ENCODE data around the gene GCM1.

GCM1 gene

DNA sequence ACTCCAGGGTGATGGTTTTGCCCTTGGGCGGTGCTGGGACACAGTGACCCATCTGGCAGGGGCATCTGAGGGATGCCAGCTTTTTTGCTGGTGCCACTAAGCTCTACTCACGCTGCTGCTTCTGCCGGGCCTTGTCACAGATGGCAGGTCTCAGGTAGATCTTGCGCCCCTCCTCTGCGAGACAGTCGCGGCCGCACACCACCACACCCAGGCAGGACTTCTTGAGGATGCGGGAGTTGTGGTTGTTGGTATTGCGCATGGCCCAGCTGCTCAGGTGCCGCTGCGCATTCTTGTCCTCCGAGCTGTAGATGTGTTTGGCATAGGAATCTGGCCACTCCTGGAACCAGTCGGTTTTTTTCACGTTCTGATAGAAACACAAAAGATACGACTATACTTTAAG, 14.7 kb downstream of the GCM1 start:
- no peaks in the 10 kb centered on the region for H3K9me3 ChIP-seq (ENCODE audit: control insufficient read depth, insufficient read depth, low read length)
- H3K9ac ChIP-seq (ENCODE audit: low read depth, low read length), result no peak overlapping the region
- H3K4me1 ChIP-seq (ENCODE audit: insufficient read depth, low read length), result no peaks in the 10 kb centered on the region
- no peaks in the 10 kb centered on the region for H3K36me3 ChIP-seq (ENCODE audit: insufficient read depth, low read length)

- Histone ChIP-seq H3K36me3 (ENCODE audit: insufficient read depth, low read length) (no peaks in the 10 kb centered on the region), H3K4me1 (ENCODE audit: insufficient read depth, low read length) (no peaks in the 10 kb centered on the region), H3K9ac (ENCODE audit: low read depth, low read length) (no peak overlapping the region), H3K9me3 (ENCODE audit: control insufficient read depth, insufficient read depth, low read length) (no peaks in the 10 kb centered on the region)
Measured at GRCh38 chr6:53130569-53131290, 17.9 kb downstream of the GCM1 start.

DNA sequence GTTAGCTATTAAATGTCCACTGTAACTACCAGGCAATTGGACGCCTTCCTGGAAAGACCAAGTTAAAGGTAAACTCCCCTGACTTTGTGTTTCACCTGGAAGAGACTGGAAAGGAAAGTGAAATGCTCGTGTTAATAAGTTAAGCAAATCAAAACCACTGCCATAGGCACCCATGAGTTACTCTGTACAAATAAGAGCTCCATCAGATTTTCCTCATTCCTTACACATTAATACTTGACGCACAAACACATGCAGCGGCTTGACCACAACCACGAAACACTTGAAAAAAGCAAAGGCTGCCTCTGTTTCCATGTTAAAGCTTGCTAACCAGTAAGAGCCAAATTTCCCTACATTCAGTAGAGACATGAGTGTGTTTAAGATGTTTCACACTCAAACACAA, 19.8 kb downstream of the GCM1 start:
- Histone ChIP-seq H3K9me3 (ENCODE audit: control insufficient read depth, insufficient read depth, low read length) (no peaks in the 10 kb centered on the region), H3K9ac (ENCODE audit: low read depth, low read length) (no peak overlapping the region), H3K36me3 (ENCODE audit: insufficient read depth, low read length) (no peaks in the 10 kb centered on the region), H3K4me1 (ENCODE audit: insufficient read depth, low read length) (no peaks in the 10 kb centered on the region)

DNA sequence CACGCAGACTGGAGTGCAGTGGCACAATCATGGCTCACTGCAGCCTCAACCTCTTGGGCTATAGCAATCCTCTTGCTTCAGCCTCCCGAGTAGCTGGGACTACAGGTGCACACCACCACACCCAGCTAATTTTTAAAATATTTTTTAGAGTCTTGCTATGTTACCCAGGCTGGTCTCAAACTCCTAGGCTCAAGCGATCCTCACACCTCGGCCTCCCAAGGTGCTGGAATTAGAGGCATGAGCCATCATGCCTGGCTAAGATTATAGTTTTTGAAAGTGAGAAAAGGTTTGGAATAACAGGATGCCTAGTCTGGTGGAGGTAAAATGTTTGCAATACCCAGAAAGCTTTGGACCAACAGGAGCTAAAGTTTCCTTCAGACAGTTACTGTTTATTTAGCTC, 23.4 kb downstream of the GCM1 start:
- Histone ChIP-seq H3K9ac (ENCODE audit: low read depth, low read length) (no peak overlapping the region), H3K4me1 (ENCODE audit: insufficient read depth, low read length) (peaks cover 4% of the 10 kb centered on the region; the same call in 1 of the 2 replicates), H3K9me3 (ENCODE audit: control insufficient read depth, insufficient read depth, low read length) (no peaks in the 10 kb centered on the region), H3K36me3 (ENCODE audit: insufficient read depth, low read length) (no peaks in the 10 kb centered on the region)

DNA sequence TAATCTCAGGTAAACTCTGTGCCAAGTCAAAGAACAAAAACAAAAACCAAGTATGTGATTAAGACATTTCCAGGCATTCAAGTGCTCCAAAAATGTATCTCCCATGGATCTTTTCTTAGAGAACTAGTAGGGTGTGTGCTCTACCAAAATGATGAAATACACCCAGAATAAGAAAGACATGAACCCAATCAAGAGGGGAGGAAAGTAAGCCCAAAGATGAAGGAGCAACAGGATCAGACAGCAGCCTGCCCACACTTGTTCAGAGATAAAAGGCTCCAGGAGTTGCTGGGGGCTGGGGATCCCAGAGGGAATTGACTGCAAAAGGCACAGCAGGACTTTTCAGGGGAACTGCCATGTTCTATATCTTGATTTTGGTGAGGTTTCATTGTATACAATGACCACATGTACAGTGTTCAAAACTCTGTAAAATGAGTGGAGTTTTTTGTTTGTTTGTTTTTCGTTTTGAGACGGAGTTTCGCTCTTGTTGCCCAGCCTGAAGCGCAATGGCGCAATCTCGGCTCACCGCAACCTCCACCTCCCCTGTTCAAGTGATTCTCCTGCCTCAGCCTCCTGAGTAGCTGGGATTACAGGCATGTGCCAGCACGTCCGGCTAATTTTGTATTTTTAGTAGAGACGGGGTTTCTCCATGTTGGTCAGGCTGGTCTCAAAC, 24.4 kb downstream of the GCM1 start:
- Histone ChIP-seq H3K9ac (ENCODE audit: low read depth, low read length) (no peak overlapping the region), H3K9me3 (ENCODE audit: control insufficient read depth, insufficient read depth, low read length) (no peaks in the 10 kb centered on the region), H3K4me1 (ENCODE audit: insufficient read depth, low read length) (peaks cover 11% of the 10 kb centered on the region), H3K36me3 (ENCODE audit: insufficient read depth, low read length) (no peaks in the 10 kb centered on the region)

- Histone ChIP-seq H3K4me1 (ENCODE audit: insufficient read depth, low read length) (peaks cover 22% of the 10 kb centered on the region), H3K9ac (ENCODE audit: low read depth, low read length) (no peak overlapping the region)
Measured at GRCh38 chr6:53119772-53120409, 28.8 kb downstream of the GCM1 start.

GRCh38 chr6:53119349-53119748, 29.3 kb downstream of the GCM1 start:
- Histone ChIP-seq H3K4me1 (ENCODE audit: insufficient read depth, low read length) (peaks cover 22% of the 10 kb centered on the region), H3K9me3 (ENCODE audit: control insufficient read depth, insufficient read depth, low read length) (peaks cover 5% of the 10 kb centered on the region; the same call in 1 of the 2 replicates), H3K36me3 (ENCODE audit: insufficient read depth, low read length) (no peaks in the 10 kb centered on the region), H3K9ac (ENCODE audit: low read depth, low read length) (no peak overlapping the region)

More at GRCh38 chr6:53119772-53120409, 28.8 kb downstream of the GCM1 start:
- no peaks in the 10 kb centered on the region for H3K36me3 ChIP-seq (ENCODE audit: insufficient read depth, low read length)
- H3K9me3 ChIP-seq (ENCODE audit: control insufficient read depth, insufficient read depth, low read length), result peaks cover 2% of the 10 kb centered on the region; the same call in 1 of the 2 replicates

DNA sequence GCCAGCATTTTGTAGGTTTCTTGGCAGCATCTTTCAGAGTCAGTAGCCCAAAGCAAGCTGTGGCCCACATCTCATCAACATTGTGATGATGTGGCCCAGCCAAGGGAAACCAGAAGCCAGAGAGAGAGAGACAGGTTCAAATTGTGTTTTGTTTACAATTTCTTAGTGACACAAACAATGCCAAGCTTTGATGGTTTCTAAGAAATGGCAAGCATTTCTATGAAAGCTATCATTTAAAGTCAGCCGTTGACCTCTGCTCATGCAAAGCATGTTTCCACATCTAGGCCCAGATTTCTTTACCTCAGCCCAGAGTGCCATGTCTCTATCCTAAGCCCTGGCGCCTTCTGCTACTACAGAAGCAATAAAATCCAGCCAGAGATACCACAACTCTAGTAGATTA, 32.9 kb downstream of the GCM1 start:
- H3K9me3 ChIP-seq (ENCODE audit: control insufficient read depth, insufficient read depth, low read length), result peaks cover 5% of the 10 kb centered on the region; the same call in 1 of the 2 replicates
- H3K9ac ChIP-seq (ENCODE audit: low read depth, low read length), result no peak overlapping the region
- no peaks in the 10 kb centered on the region for H3K36me3 ChIP-seq (ENCODE audit: insufficient read depth, low read length)
- H3K4me1 ChIP-seq (ENCODE audit: insufficient read depth, low read length), result peaks cover 22% of the 10 kb centered on the region

DNA sequence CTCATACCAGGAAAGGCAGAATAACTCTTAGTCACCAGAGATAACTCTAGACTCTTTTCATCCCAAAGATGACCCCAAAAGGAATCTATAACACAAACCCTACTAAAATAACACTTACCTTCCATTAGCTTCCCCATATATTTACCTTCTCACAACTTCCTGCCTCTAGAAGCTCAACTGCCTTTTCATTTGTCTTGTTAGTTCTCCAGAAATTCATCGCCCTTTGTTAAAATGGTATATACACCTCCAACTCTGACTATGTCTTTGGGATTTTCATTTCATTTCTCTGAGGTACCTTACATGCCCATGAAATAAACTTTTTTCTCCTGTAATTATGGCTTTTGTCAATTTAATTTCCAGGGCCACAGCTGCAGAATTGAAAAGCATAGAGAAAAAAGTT, 33.5 kb downstream of the GCM1 start:
- Histone ChIP-seq H3K9me3 (ENCODE audit: control insufficient read depth, insufficient read depth, low read length) (peaks cover 5% of the 10 kb centered on the region; the same call in 1 of the 2 replicates), H3K36me3 (ENCODE audit: insufficient read depth, low read length) (no peaks in the 10 kb centered on the region), H3K4me1 (ENCODE audit: insufficient read depth, low read length) (peaks cover 18% of the 10 kb centered on the region), H3K9ac (ENCODE audit: low read depth, low read length) (no peak overlapping the region)

- Histone ChIP-seq H3K9me3 (ENCODE audit: control insufficient read depth, insufficient read depth, low read length) (peaks cover 5% of the 10 kb centered on the region; the same call in 1 of the 2 replicates), H3K4me1 (ENCODE audit: insufficient read depth, low read length) (peaks cover 6% of the 10 kb centered on the region), H3K36me3 (ENCODE audit: insufficient read depth, low read length) (no peaks in the 10 kb centered on the region; the same call in 1 of the 2 replicates), H3K9ac (ENCODE audit: low read depth, low read length) (no peak overlapping the region)
Measured at GRCh38 chr6:53113742-53114141, 34.9 kb downstream of the GCM1 start.

GRCh38 chr6:53112871-53113270, 35.8 kb downstream of the GCM1 start:
- H3K9ac ChIP-seq (ENCODE audit: low read depth, low read length), result no peak overlapping the region
- H3K9me3 ChIP-seq (ENCODE audit: control insufficient read depth, insufficient read depth, low read length), result peaks cover 5% of the 10 kb centered on the region; the same call in 1 of the 2 replicates
- no peaks in the 10 kb centered on the region for H3K4me1 ChIP-seq (ENCODE audit: insufficient read depth, low read length)
- H3K36me3 ChIP-seq (ENCODE audit: insufficient read depth, low read length), result no peaks in the 10 kb centered on the region; the same call in 1 of the 2 replicates

GRCh38 chr6:53112404-53112803, 36.2 kb downstream of the GCM1 start:
- Histone ChIP-seq H3K9ac (ENCODE audit: low read depth, low read length) (no peak overlapping the region), H3K4me1 (ENCODE audit: insufficient read depth, low read length) (no peaks in the 10 kb centered on the region)

DNA sequence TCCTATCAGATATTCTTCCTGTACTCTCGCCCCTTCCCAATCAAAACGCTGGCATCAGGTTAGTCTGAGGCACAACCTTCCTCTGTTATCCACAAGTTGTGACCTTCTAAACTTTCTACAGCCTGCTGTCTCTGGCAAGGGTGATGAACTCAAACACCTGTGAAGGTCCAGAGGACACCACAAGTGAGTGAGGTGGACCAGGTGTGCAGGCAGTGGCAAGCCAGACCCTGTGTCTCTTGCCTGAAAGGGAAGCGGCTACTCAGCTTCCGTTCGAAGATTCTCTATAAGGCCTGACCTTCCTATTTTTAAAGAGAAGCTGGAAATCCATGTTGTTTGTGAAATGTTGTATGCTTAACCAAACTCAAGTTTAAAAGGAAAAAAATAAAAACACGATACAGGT, 36.8 kb downstream of the GCM1 start:
- Histone ChIP-seq H3K4me1 (ENCODE audit: insufficient read depth, low read length) (no peaks in the 10 kb centered on the region), H3K9me3 (ENCODE audit: control insufficient read depth, insufficient read depth, low read length) (peaks cover 5% of the 10 kb centered on the region; the same call in 1 of the 2 replicates), H3K36me3 (ENCODE audit: insufficient read depth, low read length) (no peaks in the 10 kb centered on the region; the same call in 1 of the 2 replicates), H3K9ac (ENCODE audit: low read depth, low read length) (no peak overlapping the region)

More at GRCh38 chr6:53112404-53112803, 36.2 kb downstream of the GCM1 start:
- peaks cover 5% of the 10 kb centered on the region; the same call in 1 of the 2 replicates for H3K9me3 ChIP-seq (ENCODE audit: control insufficient read depth, insufficient read depth, low read length)
- H3K36me3 ChIP-seq (ENCODE audit: insufficient read depth, low read length), result no peaks in the 10 kb centered on the region; the same call in 1 of the 2 replicates

DNA sequence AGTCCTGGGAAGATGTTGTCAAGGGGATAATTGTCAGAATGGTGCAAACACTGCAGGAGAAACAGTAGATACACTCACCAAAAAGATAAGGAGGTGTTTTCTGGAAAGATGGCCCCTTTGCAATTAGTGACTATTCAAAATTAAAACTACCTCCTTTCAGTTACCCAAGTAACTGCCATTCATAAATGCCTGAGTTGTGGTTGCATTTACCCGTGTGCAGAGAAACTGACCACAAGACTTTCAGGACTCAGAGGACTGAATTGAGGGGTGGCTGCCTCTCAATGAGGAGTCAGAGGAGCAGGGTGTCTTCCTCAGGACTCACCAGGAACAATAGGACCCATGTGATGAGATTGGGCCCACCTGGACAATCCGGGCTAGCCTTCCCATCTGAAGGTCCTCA, 39.0 kb downstream of the GCM1 start:
- Histone ChIP-seq H3K4me1 (ENCODE audit: insufficient read depth, low read length) (no peaks in the 10 kb centered on the region), H3K9ac (ENCODE audit: low read depth, low read length) (no peak overlapping the region), H3K36me3 (ENCODE audit: insufficient read depth, low read length) (no peaks in the 10 kb centered on the region; the same call in 1 of the 2 replicates), H3K9me3 (ENCODE audit: control insufficient read depth, insufficient read depth, low read length) (peaks cover under 1% of the 10 kb centered on the region; the same call in 1 of the 2 replicates)

Measured in ES-I3 (cell line).